SK-N-SH (cell line): ENCODE measurements around the gene IGF2R.

Source experiments
- CTCF ChIP-seq: fragments of 200-600 bp; sonication (generic); IDR thresholded peaks from 2 replicates; pipeline ENCODE4 v1.6.1; 2017; ENCODE audit warnings: antibody characterized with exemption, mild to moderate bottlenecking, moderate library complexity
- FOXJ3 ChIP-seq: sonication (generic); formaldehyde crosslinking; IDR thresholded peaks from 2 replicates; pipeline ENCODE4 v1.5.1; 2020; ENCODE audit warnings: mild to moderate bottlenecking, missing genetic modification reagents

GRCh38 chr6:160133441-160134336 lies 164.8 kb downstream of the IGF2R start:
- TF ChIP-seq CTCF (no peak), FOXJ3 (CRISPR knock-in tag) (no peak)
